ENCODE measurements around the gene OLFML2A. TPM values are rescaled to one million over a fixed set of nuclear protein-coding genes. Genes with fewer than 3 reads are reported as not detected.

OLFML2A gene
- total and polyA plus RNA-seq, 2 experiments from 2014 or later: 0.11 to 0.14 TPM

DNA sequence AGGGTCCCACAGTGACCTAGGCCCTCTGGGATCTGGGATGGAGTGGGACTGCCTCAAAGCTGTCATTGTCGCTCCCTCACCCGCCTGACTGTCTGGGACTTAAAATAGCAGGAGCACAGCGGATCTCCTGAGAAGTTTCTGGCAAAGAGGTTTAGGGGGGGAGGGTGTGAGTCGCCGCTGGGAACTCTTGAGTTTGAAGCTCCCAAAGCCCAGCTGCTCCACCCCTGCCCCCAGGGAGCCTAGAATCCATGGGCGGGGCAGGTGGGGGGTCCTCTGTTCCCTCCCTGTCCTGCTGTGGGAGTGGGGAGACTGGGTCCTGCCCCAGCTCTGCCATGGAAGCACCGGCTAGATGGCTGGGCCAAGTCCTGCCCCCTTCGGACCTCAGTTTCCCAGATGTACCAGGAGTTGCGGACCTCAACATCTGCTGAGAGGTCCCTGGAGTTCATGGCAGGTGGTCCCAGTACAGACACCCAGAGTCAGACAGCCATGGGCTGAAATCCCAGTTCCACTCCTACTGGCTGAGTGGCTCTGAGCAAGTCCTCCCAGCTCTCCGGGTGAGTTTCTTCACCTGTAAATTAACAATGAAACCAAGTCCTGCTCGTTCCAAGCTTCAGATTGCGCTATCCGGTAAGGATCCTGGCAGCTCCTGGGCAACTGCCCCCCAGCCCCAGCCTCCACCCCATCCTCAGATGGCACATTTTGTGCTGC, 75.3 kb downstream of the OLFML2A start:
- Histone ChIP-seq H3F3A (ENCODE audit: insufficient read depth) (peaks cover 10% of the 10 kb centered on the region), H3K4me2 (ENCODE audit: unreplicated experiment) (peak overlapping the region; percentile 86), H3K79me2 (ENCODE audit: insufficient read depth) (no peaks in the 10 kb centered on the region), H2AFZ (0 out of 2 replicates have a peak overlapping the region, but pooled peaks have one; percentile 74), H3K9me2 (ENCODE audit: insufficient read depth) (no peaks in the 10 kb centered on the region), H3K27me3 (replicated peaks; ENCODE audit: insufficient read depth) (no peaks in the 10 kb centered on the region), H3K4me3 (no peak overlapping the region), H3K4me1 (ENCODE audit: insufficient read depth) (no peaks in the 10 kb centered on the region), H4K20me1 (ENCODE audit: insufficient read depth) (no peaks in the 10 kb centered on the region), H3K27ac (no peak overlapping the region), H3K9me3 (ENCODE audit: low read depth) (no peaks in the 10 kb centered on the region), H3K36me3 (ENCODE audit: low read depth) (no peaks in the 10 kb centered on the region), H3K9ac (no peak overlapping the region)
- in situ Hi-C loops (cut with MboI): loop anchor here (5.0 kb wide), 1 partner anchor 80 kb away; the partner anchor contains the start of gene NR6A1
- no peak for DNase-seq
- WGBS, 2 experiments (ENCODE audit: low coverage in 1 of 2, low lambda C conversion rate in 2 of 2, missing lambda C conversion rate in 2 of 2): 38 to 50% methylated on average over 13 of the region's 13 CpGs
- no peak for TF ChIP-seq EZH2 (IDR thresholded peaks at IDR 0.05; ENCODE audit: insufficient read depth, poor library complexity, severe bottlenecking)
- TF ChIP-seq EZH2phosphoT487 (IDR thresholded peaks at IDR 0.05; ENCODE audit: insufficient read depth, low read depth): no peak

DNA sequence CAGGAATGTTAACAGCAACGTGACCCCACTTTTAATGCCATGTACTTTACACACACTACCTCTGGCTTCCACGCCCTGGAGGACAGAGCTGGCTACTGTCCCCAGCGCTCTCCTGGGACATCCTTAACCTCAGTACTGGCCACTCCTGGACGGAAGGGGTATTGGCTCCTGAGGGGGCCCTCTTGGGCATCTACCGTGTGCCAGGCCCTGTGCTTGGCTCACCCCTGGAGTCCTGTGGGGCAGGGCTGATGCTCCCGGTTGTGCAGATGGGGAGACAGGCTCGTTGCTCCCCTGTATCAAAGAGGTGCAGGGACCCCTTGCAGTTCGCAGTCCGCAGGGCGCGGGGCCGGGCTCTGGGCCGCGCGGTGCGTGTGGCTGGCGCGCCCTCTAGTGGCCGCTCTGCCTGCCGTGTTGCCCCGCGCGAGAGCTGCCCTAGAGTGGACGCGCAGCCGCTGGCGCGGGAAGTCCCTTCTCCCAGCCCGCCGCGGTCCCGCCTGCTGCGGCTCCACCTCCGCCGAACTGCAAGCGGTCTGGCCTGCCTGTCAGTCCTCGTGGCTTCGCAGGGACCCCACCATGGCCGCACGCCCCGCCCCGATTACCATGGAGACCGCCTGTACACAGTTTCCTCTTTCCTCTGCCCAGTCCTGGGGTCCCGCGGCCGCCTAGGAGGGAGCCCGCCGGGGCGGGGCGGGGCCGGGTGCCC, 76.0 kb downstream of the OLFML2A start, which contains the start of gene WDR38:
Gene WDR38 (plus strand): TSS at position 632 of the 703 bp plus-strand sequence. CDS start 72 bp downstream, outside the sequence.
- H3K36me3 ChIP-seq (ENCODE audit: low read depth): peaks cover under 1% of the 10 kb centered on the region; the same call in 1 of the 2 replicates
- H3K79me2 ChIP-seq (ENCODE audit: insufficient read depth): no peaks in the 10 kb centered on the region
- no peaks in the 10 kb centered on the region for H3K4me1 ChIP-seq (ENCODE audit: insufficient read depth)
- peak; percentile 87 for DNase-seq
- H4K20me1 ChIP-seq (ENCODE audit: insufficient read depth): no peaks in the 10 kb centered on the region
- H3K27me3 ChIP-seq (replicated peaks; ENCODE audit: insufficient read depth): no peaks in the 10 kb centered on the region
- no peaks in the 10 kb centered on the region for H3K9me3 ChIP-seq (ENCODE audit: low read depth)
- H3K9ac ChIP-seq: peak within 1 kb of the TSS; percentile 50
- peak within 1 kb of the TSS; percentile 74 for H2AFZ ChIP-seq
- no peak within 1 kb of the TSS for H3K27ac ChIP-seq
- TF ChIP-seq EZH2phosphoT487 (IDR thresholded peaks at IDR 0.05; ENCODE audit: insufficient read depth, low read depth): no peak
- TF ChIP-seq EZH2 (IDR thresholded peaks at IDR 0.05; ENCODE audit: insufficient read depth, poor library complexity, severe bottlenecking): no peak
- H3K9me2 ChIP-seq (ENCODE audit: insufficient read depth): no peaks in the 10 kb centered on the region
- H3K4me2 ChIP-seq (ENCODE audit: unreplicated experiment): peak within 1 kb of the TSS; percentile 86
- 2% methylated on average over 28 to 50 of the region's 51 CpGs for WGBS, 2 experiments (ENCODE audit: low coverage in 1 of 2, low lambda C conversion rate in 2 of 2, missing lambda C conversion rate in 2 of 2)
- H3K4me3 ChIP-seq: peak within 1 kb of the TSS; percentile 69
- in situ Hi-C loops (cut with MboI): loop anchor here (5.0 kb wide), 1 partner anchor 81 kb away; the partner anchor contains the start of gene NR6A1
- H3F3A ChIP-seq (ENCODE audit: insufficient read depth): peaks cover 13% of the 10 kb centered on the region

DNA sequence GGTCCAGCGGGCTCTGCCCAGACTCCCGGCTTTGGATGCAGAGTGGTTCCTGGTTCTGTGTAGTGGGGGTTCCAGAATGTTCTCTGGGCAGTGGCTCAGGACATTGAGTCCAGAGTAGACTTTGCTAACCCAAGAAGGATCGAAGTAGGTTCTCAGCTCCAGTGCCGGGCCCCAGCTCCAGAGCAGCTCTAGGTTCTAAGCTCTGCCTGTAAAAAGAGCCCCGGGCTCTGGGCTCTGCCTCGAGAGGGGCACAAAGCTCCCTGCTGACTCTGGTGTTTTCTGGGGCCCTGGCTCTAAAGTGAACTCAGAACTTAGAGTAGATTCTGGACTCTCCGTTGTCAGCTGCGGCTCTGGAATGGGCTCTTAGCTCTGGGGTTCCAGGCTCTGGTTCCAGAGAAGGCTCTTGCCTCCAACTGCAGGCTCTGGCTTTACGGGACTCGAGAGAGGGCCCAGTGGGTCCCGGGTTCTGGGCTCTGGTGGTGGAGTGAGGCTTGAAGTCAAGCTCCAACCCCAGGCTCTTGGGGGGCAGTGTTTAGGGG, 76.7 kb downstream of the OLFML2A start:
- Histone ChIP-seq H3K79me2 (ENCODE audit: insufficient read depth) (0 out of 2 replicates have a peak, but pooled peaks cover 2% of the 10 kb centered on the region), H3K4me3 (peak overlapping the region; percentile 69), H2AFZ (peak overlapping the region; percentile 74), H4K20me1 (ENCODE audit: insufficient read depth) (no peaks in the 10 kb centered on the region), H3K9ac (peak overlapping the region; percentile 50), H3K36me3 (ENCODE audit: low read depth) (peaks cover 8% of the 10 kb centered on the region), H3K9me2 (ENCODE audit: insufficient read depth) (no peaks in the 10 kb centered on the region), H3K4me2 (ENCODE audit: unreplicated experiment) (peak overlapping the region; percentile 86), H3K4me1 (ENCODE audit: insufficient read depth) (no peaks in the 10 kb centered on the region), H3F3A (ENCODE audit: insufficient read depth) (peaks cover 20% of the 10 kb centered on the region), H3K27ac (no peak overlapping the region), H3K9me3 (ENCODE audit: low read depth) (no peaks in the 10 kb centered on the region), H3K27me3 (replicated peaks; ENCODE audit: insufficient read depth) (no peaks in the 10 kb centered on the region)
- TF ChIP-seq EZH2phosphoT487 (IDR thresholded peaks at IDR 0.05; ENCODE audit: insufficient read depth, low read depth): no peak
- TF ChIP-seq EZH2 (IDR thresholded peaks at IDR 0.05; ENCODE audit: insufficient read depth, poor library complexity, severe bottlenecking): no peak
- no peak for DNase-seq
- WGBS, 2 experiments (ENCODE audit: low coverage in 1 of 2, low lambda C conversion rate in 2 of 2, missing lambda C conversion rate in 2 of 2): 57 to 61% methylated on average over 11 of the region's 11 CpGs
- in situ Hi-C loops (cut with MboI): loop anchor here (5.0 kb wide), 1 partner anchor 81 kb away; the partner anchor contains the start of gene NR6A1

DNA sequence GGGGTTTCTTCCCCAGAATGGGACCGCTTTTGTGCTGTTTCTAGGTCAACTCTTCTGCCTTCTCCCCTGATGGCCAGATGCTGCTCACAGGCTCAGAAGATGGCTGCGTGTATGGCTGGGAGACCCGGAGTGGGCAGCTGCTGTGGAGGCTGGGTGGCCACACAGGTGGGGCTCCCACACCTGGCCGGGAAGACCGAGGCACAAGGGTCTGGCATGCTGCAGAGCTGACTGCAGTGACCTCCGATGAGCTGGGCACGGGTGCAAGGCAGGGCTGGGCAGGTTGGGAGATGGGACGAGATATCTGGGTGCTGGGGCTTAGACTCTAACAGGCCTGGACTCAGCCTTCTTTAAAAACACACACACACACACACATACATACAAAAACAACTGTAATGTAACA, 77.2 kb downstream of the OLFML2A start:
- 80 to 87% methylated on average over 8 of the region's 8 CpGs for WGBS, 2 experiments (ENCODE audit: low coverage in 1 of 2, low lambda C conversion rate in 2 of 2, missing lambda C conversion rate in 2 of 2)
- Histone ChIP-seq H3K9me3 (ENCODE audit: low read depth) (no peaks in the 10 kb centered on the region), H4K20me1 (ENCODE audit: insufficient read depth) (no peaks in the 10 kb centered on the region), H3K79me2 (ENCODE audit: insufficient read depth) (peaks cover 7% of the 10 kb centered on the region), H3K4me1 (ENCODE audit: insufficient read depth) (no peaks in the 10 kb centered on the region), H3F3A (ENCODE audit: insufficient read depth) (peaks cover 25% of the 10 kb centered on the region), H3K27me3 (replicated peaks; ENCODE audit: insufficient read depth) (no peaks in the 10 kb centered on the region), H3K4me2 (ENCODE audit: unreplicated experiment) (no peak overlapping the region), H3K27ac (no peak overlapping the region), H3K36me3 (ENCODE audit: low read depth) (peaks cover 12% of the 10 kb centered on the region), H3K9ac (no peak overlapping the region), H2AFZ (no peak overlapping the region), H3K4me3 (no peak overlapping the region), H3K9me2 (ENCODE audit: insufficient read depth) (no peaks in the 10 kb centered on the region)
- TF ChIP-seq EZH2phosphoT487 (IDR thresholded peaks at IDR 0.05; ENCODE audit: insufficient read depth, low read depth): no peak
- TF ChIP-seq EZH2 (IDR thresholded peaks at IDR 0.05; ENCODE audit: insufficient read depth, poor library complexity, severe bottlenecking): no peak
- DNase-seq: no peak
- in situ Hi-C loops (cut with MboI): loop anchor here (5.0 kb wide), 1 partner anchor 82 kb away; the partner anchor contains the start of gene NR6A1
